Measurements from ENCODE around the gene MAML3.

- TF ChIP-seq CTCF (IDR thresholded peaks at IDR 0.05 in 8 of 11, conservative IDR thresholded peaks at IDR 0.05 in 3 of 11), result no peak
- TF ChIP-seq POLR2A (IDR thresholded peaks at IDR 0.05), result no peak
- no peak for TF ChIP-seq POLR2AphosphoS5 (IDR thresholded peaks at IDR 0.05)
Observed at GRCh38 chr4:140117947-140118346, 36.0 kb downstream of the MAML3 start.

All from spleen (tissue), 7 donors.